T1000 (cell line): ENCODE data around the gene TLK2.

Experiments
- DNase-seq: peaks from one replicate; lab custom pipeline; 2025; ENCODE audit warnings: mixed read lengths; lab: John Stamatoyannopoulos, UW

The TLK2 gene

DNA sequence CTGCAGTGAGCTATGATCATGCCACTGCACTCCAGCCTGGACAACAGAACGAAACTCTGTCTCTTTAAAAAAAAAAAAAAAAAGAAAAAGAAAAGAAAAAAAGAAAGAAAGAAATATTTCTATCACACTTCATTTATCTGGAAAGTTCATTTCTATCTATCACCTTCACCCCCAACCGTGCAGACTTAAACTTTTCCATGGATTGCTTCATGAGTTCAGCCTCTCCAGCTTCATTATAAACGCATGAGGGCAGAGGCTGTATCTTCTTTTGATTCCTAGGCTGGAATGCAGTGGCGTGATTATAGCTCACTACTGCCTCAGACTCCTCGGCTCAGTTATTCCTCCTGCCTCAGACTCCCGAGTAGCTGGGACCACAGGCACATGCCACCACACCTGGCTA lies 177.0 kb downstream of the TLK2 start:
- no peak for DNase-seq

DNA sequence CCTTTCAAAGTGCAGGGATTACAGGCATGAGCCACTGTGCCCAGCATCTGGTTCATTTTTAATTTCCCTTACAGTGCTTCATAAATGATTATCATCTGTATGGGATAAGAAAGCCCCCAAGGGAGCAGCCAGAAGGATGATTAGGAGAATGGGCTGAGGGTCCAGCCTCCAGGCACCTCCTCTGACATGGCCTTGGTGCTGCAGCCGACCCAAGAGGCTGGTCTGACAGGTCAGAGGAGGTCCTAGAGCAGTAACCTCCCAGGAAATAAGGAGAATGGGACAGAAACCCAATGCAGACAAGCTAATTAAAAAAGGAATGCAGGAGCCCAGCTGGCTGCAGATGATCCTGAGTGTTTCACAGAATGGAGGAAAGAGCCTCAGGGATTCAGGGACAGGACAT lies 177.8 kb downstream of the TLK2 start:
- DNase-seq = no peak

DNA sequence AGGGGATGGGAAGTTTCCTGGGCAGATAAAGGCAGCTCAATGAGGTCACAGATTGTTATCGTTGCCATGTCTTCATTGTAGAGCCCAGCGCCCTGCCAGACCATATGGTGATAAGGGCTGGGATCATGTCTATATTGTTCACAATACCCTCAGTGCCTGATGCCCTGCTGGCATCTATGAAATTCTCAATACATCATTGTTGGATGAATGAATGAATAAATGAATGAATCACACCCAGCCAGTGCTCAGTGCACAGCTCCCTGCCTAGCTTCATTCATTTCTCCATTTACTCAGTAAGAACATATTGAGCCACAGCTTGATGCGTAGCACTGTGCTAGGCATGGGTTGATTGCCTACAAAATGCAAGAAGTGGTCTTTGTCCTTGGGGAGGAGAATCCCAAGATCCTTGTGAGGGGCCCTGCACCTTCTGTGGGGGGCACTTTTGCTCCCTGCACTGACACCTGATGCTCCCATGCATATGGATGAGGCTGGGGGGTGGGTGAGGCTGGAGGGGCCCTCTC lies 178.6 kb downstream of the TLK2 start:
- DNase-seq = no peak

DNA sequence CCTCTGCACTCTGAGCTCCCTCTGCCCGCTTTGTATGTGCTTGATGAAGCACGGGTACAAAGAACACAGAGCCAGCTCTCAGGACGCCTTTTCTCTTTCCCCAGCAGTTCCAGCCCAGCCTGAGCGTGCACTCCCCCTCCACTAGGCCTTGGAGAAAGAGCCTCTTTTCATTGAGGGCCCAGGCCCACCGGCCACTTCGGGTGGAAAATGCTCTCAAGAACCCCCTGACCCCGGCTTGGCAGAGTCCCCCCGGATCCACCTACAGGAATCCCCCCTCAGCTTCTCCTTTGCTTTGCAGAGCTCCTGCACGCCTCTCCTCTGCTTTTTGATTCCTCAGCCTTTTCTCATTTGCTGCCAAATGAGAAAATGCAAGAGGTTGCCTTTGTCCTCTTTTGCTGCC lies 179.1 kb downstream of the TLK2 start:
- DNase-seq = no peak

DNA sequence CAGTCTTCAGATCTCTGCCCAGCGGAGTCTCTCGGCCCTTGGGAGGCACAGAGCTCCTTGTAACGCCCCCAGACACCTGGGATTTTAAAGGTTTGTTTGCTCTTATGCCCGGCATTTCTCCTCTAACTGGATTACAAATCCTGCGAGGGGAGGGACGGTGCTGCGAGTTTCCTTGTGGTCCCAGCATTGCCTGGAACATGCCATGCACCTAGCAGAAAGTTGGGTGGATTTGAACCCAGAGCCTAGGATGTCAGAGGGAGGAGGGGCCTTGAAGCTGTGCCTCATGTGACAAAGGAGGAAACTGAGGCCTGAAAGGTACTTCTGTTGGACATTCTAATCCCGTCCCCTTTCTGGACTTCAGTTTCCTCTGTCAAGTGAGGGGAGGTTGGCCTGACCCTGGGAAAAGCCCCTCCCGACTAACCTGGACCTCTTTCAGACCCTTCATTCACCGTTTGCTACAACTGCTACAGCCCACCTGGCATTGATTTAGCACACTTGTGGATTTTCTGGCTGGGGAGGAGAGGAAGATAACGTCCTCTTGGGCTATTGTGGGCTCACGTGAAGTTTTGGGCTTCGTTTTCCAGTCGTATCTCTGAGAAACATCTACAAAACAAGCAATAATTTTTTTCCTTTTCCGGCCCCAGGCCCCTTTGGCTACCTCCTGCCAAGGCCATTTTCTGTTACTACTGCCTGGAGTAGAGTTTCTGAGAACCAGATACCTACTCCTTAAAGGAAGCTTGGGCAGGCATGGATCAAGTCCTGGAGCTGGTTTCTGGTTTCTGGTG lies 179.7 kb downstream of the TLK2 start:
- no peak for DNase-seq

DNA sequence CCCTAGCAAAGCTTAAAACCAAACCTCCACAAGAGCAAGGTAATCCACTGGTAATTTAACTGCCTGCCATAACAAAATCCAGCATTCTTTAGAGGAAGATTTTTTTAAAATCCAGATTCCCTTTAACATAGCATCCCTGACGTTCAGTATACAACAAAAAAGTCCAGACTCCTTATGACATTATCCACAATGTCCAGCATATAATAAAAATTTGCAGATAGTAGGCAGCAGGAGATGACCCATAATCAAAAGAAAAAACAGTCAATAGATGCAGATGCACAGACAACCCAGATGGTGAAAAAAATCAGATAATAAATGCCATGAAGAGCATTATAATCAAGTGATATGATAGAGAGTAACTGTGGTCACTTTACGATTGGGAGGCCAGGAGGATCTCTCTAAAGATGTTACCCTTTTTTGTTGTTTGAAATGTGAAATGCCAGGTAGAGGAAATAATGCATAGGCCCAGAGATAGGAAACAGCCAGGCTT lies 182.0 kb downstream of the TLK2 start:
- no peak for DNase-seq

DNA sequence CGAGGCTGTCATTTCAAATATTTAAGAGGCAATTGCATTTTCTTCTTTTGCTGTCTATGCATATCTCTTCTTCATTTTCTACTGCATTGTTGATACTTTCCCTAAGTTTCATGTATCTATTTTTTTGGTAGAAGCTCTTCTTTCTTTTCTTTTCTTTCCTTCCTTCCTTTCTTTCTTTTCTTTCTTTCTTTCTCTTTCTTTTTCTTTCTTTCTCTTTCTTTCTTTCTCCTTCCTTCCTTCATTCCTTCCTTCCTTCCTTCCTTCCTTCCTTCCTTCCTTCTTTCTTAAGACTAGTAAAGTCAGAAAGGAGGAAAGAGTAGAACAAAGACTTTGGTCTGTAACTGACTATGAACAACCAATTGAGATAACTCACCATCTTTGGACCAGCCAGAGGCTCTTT lies 182.7 kb downstream of the TLK2 start:
- no peak for DNase-seq

DNA sequence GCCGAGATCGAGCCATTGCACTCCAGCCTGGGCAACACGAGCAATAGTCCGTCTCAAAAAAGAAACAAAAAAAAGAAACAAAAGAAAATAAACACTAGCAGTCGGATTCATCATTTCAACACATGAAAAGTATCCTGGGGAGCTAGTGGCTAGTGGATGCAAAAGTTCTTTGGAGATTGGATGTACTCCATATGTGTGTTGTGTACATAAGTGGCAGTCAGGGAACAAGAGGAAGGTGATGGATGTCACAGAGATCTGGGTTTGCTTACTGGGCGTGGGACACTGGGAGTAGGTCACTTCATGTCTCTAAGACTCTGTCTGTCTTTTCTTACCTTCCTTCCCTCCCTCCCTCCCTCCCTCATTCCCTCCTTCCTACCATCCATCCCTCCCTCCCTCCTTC lies 184.2 kb downstream of the TLK2 start:
- DNase-seq = no peak
